Hepatocyte (in vitro differentiated cells): ENCODE results near the gene PRTG. TPM values are rescaled to one million over a fixed set of nuclear protein-coding genes. Genes with fewer than 3 reads are reported as not detected.

ENCODE experiments used
- DNase-seq: peaks from one replicate; pipeline ENCODE4 v3.0.0-alpha.2; 2016; ENCODE audit warnings: low spot score
- H2AFZ ChIP-seq: fragments of 200-600 bp; sonication (generic); 2 replicates; pipeline ENCODE4 v1.6.0; 2016; ENCODE audit warnings: antibody characterized with exemption, mild to moderate bottlenecking
- H3K27ac ChIP-seq: fragments of 200-600 bp; sonication (generic); 2 replicates; pipeline ENCODE4 v1.5.1; 2016; ENCODE audit warnings: mild to moderate bottlenecking
- H3K27me3 ChIP-seq: fragments of 200-600 bp; sonication (generic); 2 replicates; pipeline ENCODE4 v1.6.1; 2016
- H3K36me3 ChIP-seq: fragments of 200-600 bp; sonication (generic); replicated peaks from 2 replicates; pipeline ENCODE4 v1.5.1; 2016; ENCODE audit warnings: low read depth; ENCODE audit not compliant: insufficient read depth
- H3K4me1 ChIP-seq: fragments of 200-600 bp; sonication (generic); 2 replicates; pipeline ENCODE4 v1.5.1; 2016; ENCODE audit warnings: mild to moderate bottlenecking, moderate library complexity; ENCODE audit not compliant: insufficient read depth
- H3K4me2 ChIP-seq: fragments of 200-600 bp; sonication (generic); 2 replicates; pipeline ENCODE4 v1.6.0; 2016
- H3K4me3 ChIP-seq: fragments of 200-600 bp; sonication (generic); 2 replicates; pipeline ENCODE4 v1.5.1; 2016; ENCODE audit warnings: mild to moderate bottlenecking
- H3K79me2 ChIP-seq: fragments of 200-600 bp; sonication (generic); 2 replicates; pipeline ENCODE4 v1.6.0; 2017; ENCODE audit warnings: mild to moderate bottlenecking
- H3K9me2 ChIP-seq: fragments of 200-600 bp; sonication (generic); replicated peaks from 2 replicates; pipeline ENCODE4 v1.6.0; 2017; ENCODE audit warnings: mild to moderate bottlenecking; ENCODE audit not compliant: insufficient read depth
- H3K9me3 ChIP-seq: fragments of 200-600 bp; sonication (generic); 2 replicates; pipeline ENCODE4 v1.5.1; 2016; ENCODE audit warnings: low read depth, mild to moderate bottlenecking
- H4K20me1 ChIP-seq: fragments of 200-600 bp; sonication (generic); 2 replicates; pipeline ENCODE4 v1.6.0; 2016; ENCODE audit warnings: mild to moderate bottlenecking; ENCODE audit not compliant: insufficient read depth, poor library complexity, severe bottlenecking
- CTCF ChIP-seq: fragments of 200-600 bp; sonication (generic); IDR thresholded peaks from 2 replicates; pipeline ENCODE4 v1.5.1; 2016; ENCODE audit warnings: antibody characterized with exemption, mild to moderate bottlenecking; ENCODE audit not compliant: poor library complexity
- EZH2 ChIP-seq: fragments of 200-600 bp; sonication (generic); IDR thresholded peaks from 2 replicates; pipeline ENCODE4 v1.6.1; 2016; ENCODE audit warnings: antibody characterized with exemption, mild to moderate bottlenecking, borderline replicate concordance
- EZH2phosphoT487 ChIP-seq: fragments of 200-600 bp; sonication (generic); IDR thresholded peaks from one replicate; pipeline ENCODE4 v1.6.1; 2018; ENCODE audit warnings: antibody characterized with exemption, mild to moderate bottlenecking, low read depth, moderate library complexity; ENCODE audit not compliant: unreplicated experiment, severe bottlenecking
- WGBS: methylation state at CpG from one replicate; pipeline ENCODE4 v1.1.6; 2016; ENCODE audit warnings: low lambda C conversion rate; ENCODE audit errors: missing lambda C conversion rate; 5-methylcytosine and 5-hydroxymethylcytosine counted together
- polyA plus RNA-seq: library from polyadenylated mRNA; unstranded; fragments of >200 nt; fragmentation: Nextera tagmentation; extraction: Ambion mirVana; gene quantifications from 2 replicates; pipeline ENCODE4 v1.2.1, GENCODE V29; 2016
- total RNA-seq: library from RNA; depleted of rRNA; stranded (reverse); fragments of >200 nt; gene quantifications from 2 replicates; pipeline ENCODE4 v1.2.3, GENCODE V29; 2014

The PRTG gene
- total and polyA plus RNA-seq, 2 experiments from 2014 or later = 6.6 to 19.0 TPM

- H3K9me2 ChIP-seq = no peaks in the 10 kb centered on the region
- no peaks in the 10 kb centered on the region for H3K79me2 ChIP-seq
- no peak overlapping the region for H3K27ac ChIP-seq
- TF ChIP-seq EZH2phosphoT487 = no peak
- TF ChIP-seq EZH2 = no peak
- no peak for TF ChIP-seq CTCF
- H3K4me1 ChIP-seq = no peaks in the 10 kb centered on the region
- H3K36me3 ChIP-seq = no peaks in the 10 kb centered on the region
- no peak overlapping the region for H2AFZ ChIP-seq
- no peak overlapping the region for H3K4me3 ChIP-seq
- no peak for DNase-seq
- no peaks in the 10 kb centered on the region for H3K9me3 ChIP-seq
- no peaks in the 10 kb centered on the region for H4K20me1 ChIP-seq
- no peak overlapping the region for H3K4me2 ChIP-seq
- no peaks in the 10 kb centered on the region for H3K27me3 ChIP-seq
- 62% methylated on average over 2 of the region's 2 CpGs for WGBS
Measured at GRCh38 chr15:55750706-55751105, 7.8 kb upstream of the PRTG start.

DNA sequence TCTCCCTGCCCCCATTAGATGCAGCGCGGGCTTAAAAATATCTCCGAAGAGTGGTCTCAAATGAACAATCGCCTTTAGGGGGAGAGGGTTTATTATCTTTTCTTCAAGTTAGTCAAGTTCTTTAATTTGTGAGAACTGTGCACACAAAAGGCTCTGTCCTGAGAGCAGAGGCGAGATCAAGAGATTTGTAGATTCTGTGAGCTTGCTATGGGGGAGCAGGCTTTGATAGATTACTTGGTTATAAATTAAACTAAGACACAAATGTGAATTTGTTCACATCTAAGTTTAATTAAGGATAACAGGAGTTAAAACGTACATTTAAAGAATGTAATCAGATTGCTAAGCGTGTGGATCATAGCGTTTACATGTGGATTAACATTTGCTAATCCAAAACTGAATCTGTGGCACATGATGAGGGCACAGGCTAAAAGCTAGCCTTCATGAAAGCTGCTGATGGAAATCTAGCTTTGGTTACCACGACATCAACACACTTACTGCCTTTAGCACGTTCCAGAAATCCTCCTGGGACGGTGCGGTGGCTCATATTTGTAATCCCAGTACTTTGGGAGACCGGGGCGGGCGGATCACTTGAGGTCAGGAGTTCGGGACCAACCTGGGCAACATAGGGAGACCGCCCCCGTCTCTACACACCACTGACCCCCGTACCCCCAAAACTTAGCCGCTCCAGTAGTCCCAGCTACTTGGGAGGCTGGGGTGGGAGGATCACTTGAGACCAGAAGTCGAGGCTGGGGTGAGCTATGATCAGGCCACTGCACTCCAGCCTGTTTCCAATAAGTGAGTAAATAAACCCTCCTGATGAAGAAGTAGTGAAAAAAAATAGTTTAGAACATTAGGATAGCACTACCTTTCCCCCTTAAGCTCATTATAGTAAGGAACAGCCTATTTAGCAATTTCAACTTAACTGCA, 1.0 kb upstream of the PRTG start:
- no peaks in the 10 kb centered on the region for H3K4me1 ChIP-seq
- H3K79me2 ChIP-seq = peaks cover 18% of the 10 kb centered on the region
- H4K20me1 ChIP-seq = no peaks in the 10 kb centered on the region
- no peaks in the 10 kb centered on the region for H3K9me3 ChIP-seq
- no peaks in the 10 kb centered on the region for H3K36me3 ChIP-seq
- TF ChIP-seq EZH2 (no peak), EZH2phosphoT487 (no peak), CTCF (no peak)
- peak overlapping the region; percentile 86 for H3K4me2 ChIP-seq
- H3K9me2 ChIP-seq = no peaks in the 10 kb centered on the region
- H3K27me3 ChIP-seq = no peaks in the 10 kb centered on the region
- peak overlapping the region; percentile 93 for H2AFZ ChIP-seq
- whole genome bisulfite sequencing = 50% methylated on average over 21 of the region's 21 CpGs
- peak overlapping the region; percentile 89 for H3K4me3 ChIP-seq
- DNase-seq = no peak
- H3K27ac ChIP-seq = peak overlapping the region; percentile 83

DNA sequence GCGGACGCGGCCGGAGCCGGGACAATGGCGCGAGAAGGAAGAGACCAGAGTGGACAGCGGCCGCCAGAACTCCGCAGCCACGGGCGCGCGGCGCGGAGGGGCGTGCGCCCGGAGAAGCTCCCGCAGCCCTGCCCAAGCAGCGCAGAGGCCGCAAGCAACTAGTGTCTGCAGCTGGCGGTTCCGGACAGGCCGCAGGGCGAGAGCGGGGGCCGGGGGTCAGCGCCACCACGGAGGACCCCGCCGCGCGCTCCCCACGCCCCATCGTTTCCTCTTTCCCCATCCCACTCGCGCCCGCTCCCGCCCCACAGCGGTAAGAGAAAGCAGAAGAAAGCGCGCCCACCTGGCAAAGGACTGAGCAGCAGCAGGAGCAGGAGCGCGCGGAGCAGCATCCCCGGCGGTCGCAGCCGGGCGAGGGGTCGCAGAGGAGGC, 440 bp downstream of the PRTG start:
- DNase-seq = peak; percentile 61
- H3K27ac ChIP-seq = peak overlapping the region; percentile 83
- H3K4me1 ChIP-seq = no peaks in the 10 kb centered on the region
- H3K4me3 ChIP-seq = peak overlapping the region; percentile 89
- H3K4me2 ChIP-seq = peak overlapping the region; percentile 86
- peaks cover 18% of the 10 kb centered on the region for H3K79me2 ChIP-seq
- peak overlapping the region; percentile 93 for H2AFZ ChIP-seq
- TF ChIP-seq EZH2phosphoT487 (no peak), EZH2 (no peak), CTCF (no peak)
- no peaks in the 10 kb centered on the region for H3K27me3 ChIP-seq
- H4K20me1 ChIP-seq = no peaks in the 10 kb centered on the region
- H3K9me3 ChIP-seq = no peaks in the 10 kb centered on the region
- H3K9me2 ChIP-seq = no peaks in the 10 kb centered on the region
- no peaks in the 10 kb centered on the region for H3K36me3 ChIP-seq
- 1% methylated on average over 34 of the region's 52 CpGs for WGBS
